ENCODE results near the gene TSC2. TPM values are rescaled to one million over a fixed set of nuclear protein-coding genes. Genes with fewer than 3 reads are reported as not detected.
"Not testable (repeated sequence)": the region's sequence is repeated elsewhere in the genome, so short reads cannot be mapped to it uniquely, and the experiment has no call there.

TSC2 gene
- total and polyA plus RNA-seq, 2 experiments from 2014 or later: 41.8 to 78.7 TPM

DNA sequence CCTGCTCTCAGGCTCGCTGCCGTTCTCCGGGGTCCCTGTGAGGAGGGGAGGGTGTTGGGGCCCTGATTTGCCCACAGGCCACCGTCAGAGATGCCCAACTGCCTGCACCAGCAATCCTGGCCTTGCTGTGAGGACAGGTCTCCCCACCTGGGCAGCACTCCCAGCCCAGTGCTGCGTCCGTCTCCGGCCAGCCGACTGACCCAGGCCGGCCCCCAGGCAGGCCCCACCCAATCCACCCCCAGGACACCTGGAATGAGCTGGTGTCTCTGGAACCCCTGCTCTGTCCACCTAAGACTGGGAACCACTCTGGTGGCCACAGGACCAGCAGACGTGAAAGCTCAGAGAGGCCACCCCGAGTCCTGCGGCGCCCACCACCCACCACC, 67.8 kb downstream of the TSC2 start:
- Histone ChIP-seq H3K79me2 (peaks cover 9% of the 10 kb centered on the region), H3K4me1 (ENCODE audit: insufficient read depth) (no peaks in the 10 kb centered on the region), H3K27ac (no peak overlapping the region), H2AFZ (no peak overlapping the region), H3K9me2 (replicated peaks; ENCODE audit: insufficient read depth) (no peaks in the 10 kb centered on the region), H3K4me3 (no peak overlapping the region), H3K27me3 (no peaks in the 10 kb centered on the region), H3K9me3 (ENCODE audit: low read depth) (no peaks in the 10 kb centered on the region), H4K20me1 (ENCODE audit: insufficient read depth, poor library complexity, severe bottlenecking) (peaks cover 5% of the 10 kb centered on the region), H3K4me2 (no peak overlapping the region), H3K36me3 (replicated peaks; ENCODE audit: insufficient read depth, low read depth) (no peaks in the 10 kb centered on the region)
- TF ChIP-seq EZH2 (IDR thresholded peaks at IDR 0.05; ENCODE audit: borderline replicate concordance): no peak
- no peak for TF ChIP-seq EZH2phosphoT487 (IDR thresholded peaks at IDR 0.05; ENCODE audit: low read depth, severe bottlenecking, unreplicated experiment)
- TF ChIP-seq, protein P1, sequence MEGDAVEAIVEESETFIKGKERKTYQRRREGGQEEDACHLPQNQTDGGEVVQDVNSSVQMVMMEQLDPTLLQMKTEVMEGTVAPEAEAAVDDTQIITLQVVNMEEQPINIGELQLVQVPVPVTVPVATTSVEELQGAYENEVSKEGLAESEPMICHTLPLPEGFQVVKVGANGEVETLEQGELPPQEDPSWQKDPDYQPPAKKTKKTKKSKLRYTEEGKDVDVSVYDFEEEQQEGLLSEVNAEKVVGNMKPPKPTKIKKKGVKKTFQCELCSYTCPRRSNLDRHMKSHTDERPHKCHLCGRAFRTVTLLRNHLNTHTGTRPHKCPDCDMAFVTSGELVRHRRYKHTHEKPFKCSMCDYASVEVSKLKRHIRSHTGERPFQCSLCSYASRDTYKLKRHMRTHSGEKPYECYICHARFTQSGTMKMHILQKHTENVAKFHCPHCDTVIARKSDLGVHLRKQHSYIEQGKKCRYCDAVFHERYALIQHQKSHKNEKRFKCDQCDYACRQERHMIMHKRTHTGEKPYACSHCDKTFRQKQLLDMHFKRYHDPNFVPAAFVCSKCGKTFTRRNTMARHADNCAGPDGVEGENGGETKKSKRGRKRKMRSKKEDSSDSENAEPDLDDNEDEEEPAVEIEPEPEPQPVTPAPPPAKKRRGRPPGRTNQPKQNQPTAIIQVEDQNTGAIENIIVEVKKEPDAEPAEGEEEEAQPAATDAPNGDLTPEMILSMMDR (IDR thresholded peaks at IDR 0.05; ENCODE audit: poor library complexity): no peak
- no peak for DNase-seq (ENCODE audit: low spot score)
- 94% methylated on average over 9 of the region's 13 CpGs for WGBS (ENCODE audit: low lambda C conversion rate, missing lambda C conversion rate)

DNA sequence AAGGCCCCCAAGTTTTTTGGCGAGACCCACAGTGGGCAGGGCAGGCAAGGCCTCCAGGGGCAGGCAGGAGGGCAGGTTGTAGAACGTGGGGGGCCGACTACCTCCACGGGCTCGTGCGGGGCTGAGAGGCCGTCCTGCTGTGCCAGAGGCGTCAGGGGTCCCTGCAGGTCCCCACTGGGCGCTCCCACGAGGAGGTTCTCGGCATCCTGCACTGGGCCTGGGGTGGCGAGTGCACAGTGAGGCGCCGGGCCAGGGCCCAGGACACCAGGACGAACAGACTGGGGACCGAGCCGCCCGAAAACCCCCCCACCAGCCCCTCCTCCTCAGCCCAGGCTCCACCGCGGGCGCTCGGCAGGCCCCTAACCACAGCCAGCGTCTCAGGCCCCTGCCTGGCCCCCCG, 68.6 kb downstream of the TSC2 start:
- H3K27me3 ChIP-seq; H3K36me3 ChIP-seq (replicated peaks; ENCODE audit: insufficient read depth, low read depth); H3K4me2 ChIP-seq; DNase-seq (ENCODE audit: low spot score); H3K4me1 ChIP-seq (ENCODE audit: insufficient read depth); H3K9me2 ChIP-seq (replicated peaks; ENCODE audit: insufficient read depth); H3K27ac ChIP-seq; H3K9me3 ChIP-seq (ENCODE audit: low read depth); H2AFZ ChIP-seq; H3K4me3 ChIP-seq: not testable (repeated sequence)
- Histone ChIP-seq H3K79me2 (peaks cover 18% of the 10 kb centered on the region), H4K20me1 (ENCODE audit: insufficient read depth, poor library complexity, severe bottlenecking) (peaks cover 10% of the 10 kb centered on the region)
- WGBS (ENCODE audit: low lambda C conversion rate, missing lambda C conversion rate): 97% methylated on average over 12 of the region's 24 CpGs

DNA sequence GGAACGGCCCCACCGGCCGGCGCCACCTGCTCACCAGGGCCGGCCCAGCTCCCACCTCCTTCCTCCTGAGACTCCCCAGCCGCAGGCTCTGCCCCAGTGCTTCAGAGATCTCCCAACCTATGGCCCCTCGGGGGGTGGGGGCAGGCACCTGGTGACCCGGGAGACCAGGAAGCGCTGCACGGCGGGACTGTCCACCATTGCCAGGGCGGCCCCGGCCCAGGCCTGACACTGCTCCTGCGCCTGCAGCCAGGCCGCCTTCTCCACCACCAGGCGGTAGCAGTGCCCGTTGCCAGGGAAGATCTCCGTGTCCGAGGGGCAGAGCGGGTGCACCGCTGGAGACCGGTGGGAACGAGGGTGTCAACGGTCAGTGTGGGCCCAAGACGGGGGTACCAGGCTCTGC, 69.6 kb downstream of the TSC2 start:
- H3K27me3 ChIP-seq; DNase-seq (ENCODE audit: low spot score); H3K9me3 ChIP-seq (ENCODE audit: low read depth); H3K36me3 ChIP-seq (replicated peaks; ENCODE audit: insufficient read depth, low read depth); H2AFZ ChIP-seq; H3K27ac ChIP-seq; H3K4me1 ChIP-seq (ENCODE audit: insufficient read depth); H3K9me2 ChIP-seq (replicated peaks; ENCODE audit: insufficient read depth); H3K4me2 ChIP-seq; H3K4me3 ChIP-seq: not testable (repeated sequence)
- WGBS (ENCODE audit: low lambda C conversion rate, missing lambda C conversion rate): 96% methylated on average over 20 of the region's 25 CpGs
- Histone ChIP-seq H3K79me2 (peaks cover 25% of the 10 kb centered on the region), H4K20me1 (ENCODE audit: insufficient read depth, poor library complexity, severe bottlenecking) (peaks cover 17% of the 10 kb centered on the region)

DNA sequence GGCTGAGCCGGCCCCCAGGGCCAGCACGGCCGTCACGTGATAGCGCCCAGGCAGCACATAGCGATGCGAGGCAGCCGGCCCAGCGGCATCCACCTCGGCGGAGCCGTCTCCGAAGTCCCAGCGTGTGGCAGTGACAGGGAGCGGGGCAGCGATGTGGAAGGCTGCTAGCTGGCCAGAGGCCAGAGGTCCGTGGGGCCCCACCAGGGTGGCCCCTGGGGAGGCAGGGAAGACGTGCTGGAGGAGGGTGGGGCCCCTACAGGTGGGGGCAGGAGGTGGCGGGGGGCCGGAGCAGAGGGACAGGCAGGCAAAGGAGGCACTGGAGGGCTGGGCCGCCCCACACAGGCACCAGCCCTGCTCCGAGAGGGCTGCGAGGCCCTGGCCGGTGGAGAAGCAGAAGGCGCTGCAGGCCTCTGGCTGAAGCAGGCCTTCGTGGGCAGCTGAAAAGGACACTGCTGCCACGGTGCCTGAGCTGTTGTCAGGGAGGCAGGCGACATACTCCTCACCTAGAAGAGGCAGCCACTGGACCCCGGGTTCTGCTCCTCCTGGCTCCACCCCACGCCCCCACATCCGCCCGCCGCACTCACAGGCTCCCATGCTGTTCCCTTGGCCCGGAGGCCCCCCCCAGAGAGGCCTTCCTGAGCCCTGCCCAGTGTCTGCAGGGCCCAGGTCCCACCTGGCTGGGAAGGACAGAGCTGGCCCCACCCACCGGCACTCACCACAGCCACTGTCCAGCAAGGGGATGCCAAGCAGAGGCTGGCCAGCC, 70.4 kb downstream of the TSC2 start:
- Histone ChIP-seq H3K79me2 (peaks cover 29% of the 10 kb centered on the region), H4K20me1 (ENCODE audit: insufficient read depth, poor library complexity, severe bottlenecking) (peaks cover 17% of the 10 kb centered on the region)
- 95% methylated on average over 20 of the region's 35 CpGs for WGBS (ENCODE audit: low lambda C conversion rate, missing lambda C conversion rate)
- not testable (repeated sequence) for H3K9me2 ChIP-seq (replicated peaks; ENCODE audit: insufficient read depth); H3K27me3 ChIP-seq; H3K4me2 ChIP-seq; H3K4me1 ChIP-seq (ENCODE audit: insufficient read depth); H3K27ac ChIP-seq; H3K36me3 ChIP-seq (replicated peaks; ENCODE audit: insufficient read depth, low read depth); H3K4me3 ChIP-seq; DNase-seq (ENCODE audit: low spot score); H2AFZ ChIP-seq; H3K9me3 ChIP-seq (ENCODE audit: low read depth)

DNA sequence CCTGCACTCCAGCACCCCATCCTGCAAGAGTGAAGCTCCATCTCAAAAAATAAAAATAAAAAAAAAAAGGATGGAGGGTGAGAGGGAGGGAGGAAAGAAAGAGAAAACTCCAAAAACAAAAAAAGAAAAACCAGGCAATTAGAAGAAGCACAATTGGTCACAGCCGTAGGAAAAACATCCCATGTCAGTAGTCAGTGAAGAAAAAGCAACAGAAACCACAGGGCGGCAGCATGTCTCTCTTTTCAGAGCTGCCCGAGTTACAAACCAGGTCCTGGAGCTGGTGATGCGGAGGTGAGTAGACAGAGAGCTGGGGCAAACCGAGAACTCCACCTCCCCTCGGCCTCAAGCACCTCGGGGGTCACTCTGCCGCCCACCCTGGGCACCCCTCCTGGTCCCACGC, 73.5 kb downstream of the TSC2 start:
- not testable (repeated sequence) for H3K4me3 ChIP-seq; DNase-seq (ENCODE audit: low spot score); H3K9me2 ChIP-seq (replicated peaks; ENCODE audit: insufficient read depth); H3K4me2 ChIP-seq; H3K27me3 ChIP-seq; H3K27ac ChIP-seq; H2AFZ ChIP-seq; H3K36me3 ChIP-seq (replicated peaks; ENCODE audit: insufficient read depth, low read depth); H3K9me3 ChIP-seq (ENCODE audit: low read depth)
- Histone ChIP-seq H3K4me1 (ENCODE audit: insufficient read depth) (peaks cover 20% of the 10 kb centered on the region), H4K20me1 (ENCODE audit: insufficient read depth, poor library complexity, severe bottlenecking) (peaks cover 23% of the 10 kb centered on the region), H3K79me2 (peaks cover 46% of the 10 kb centered on the region)
- 56% methylated on average over 4 of the region's 9 CpGs for WGBS (ENCODE audit: low lambda C conversion rate, missing lambda C conversion rate)
- TF ChIP-seq, protein P1 (IDR thresholded peaks at IDR 0.05; ENCODE audit: poor library complexity): peak; percentile 47

Data from hepatocyte (in vitro differentiated cells).